ENCODE measurements around the gene R3HDML.
"Not testable (repeated sequence)": the region's sequence is repeated elsewhere in the genome, so short reads cannot be mapped to it uniquely, and the experiment has no call there.

Gene R3HDML

GRCh38 chr20:44336725-44337380 lies at the start of gene R3HDML:
TSS of gene R3HDML (plus strand) at chr20:44337043. CDS start at chr20:44337158, 115 bp downstream.
- no peaks in the 10 kb centered on the region for H3K36me3 Mint-ChIP-seq
- H3K27ac Mint-ChIP-seq = no peak within 1 kb of the TSS
- H3K4me1 Mint-ChIP-seq = no peaks in the 10 kb centered on the region

GRCh38 chr20:44287272-44288097 lies 49.4 kb upstream of the R3HDML start:
- Mint-ChIP-seq H3K27me3 (no peaks in the 10 kb centered on the region), H3K4me1 (no peaks in the 10 kb centered on the region), H3K36me3 (peaks cover 38% of the 10 kb centered on the region), H3K9me3 (peaks cover 3% of the 10 kb centered on the region), H3K27ac (no peak overlapping the region), H3K4me3 (no peak overlapping the region)
- ATAC-seq = no peak

More at GRCh38 chr20:44336725-44337380, at the start of gene R3HDML:
- H3K9me3 Mint-ChIP-seq = no peaks in the 10 kb centered on the region
- H3K27me3 Mint-ChIP-seq = peaks cover 31% of the 10 kb centered on the region
- peak; percentile 10 for ATAC-seq
- no peak within 1 kb of the TSS for H3K4me3 Mint-ChIP-seq

- H3K9me3 Mint-ChIP-seq = peaks cover 3% of the 10 kb centered on the region
- no peaks in the 10 kb centered on the region for H3K27me3 Mint-ChIP-seq
- no peak overlapping the region for H3K4me3 Mint-ChIP-seq
- no peaks in the 10 kb centered on the region for H3K4me1 Mint-ChIP-seq
- no peak for ATAC-seq
- H3K36me3 Mint-ChIP-seq = peaks cover 38% of the 10 kb centered on the region
- H3K27ac Mint-ChIP-seq = no peak overlapping the region
Measured at GRCh38 chr20:44288252-44288651, 48.6 kb upstream of the R3HDML start.

- ATAC-seq = no peak
- Mint-ChIP-seq H3K27ac (no peak overlapping the region), H3K36me3 (peaks cover 38% of the 10 kb centered on the region), H3K4me3 (no peak overlapping the region), H3K27me3 (no peaks in the 10 kb centered on the region), H3K4me1 (no peaks in the 10 kb centered on the region), H3K9me3 (peaks cover 3% of the 10 kb centered on the region)
Measured at GRCh38 chr20:44291754-44292153, 45.1 kb upstream of the R3HDML start.

GRCh38 chr20:44296011-44296410 lies 40.8 kb upstream of the R3HDML start:
- Mint-ChIP-seq H3K27ac (no peak overlapping the region), H3K36me3 (peaks cover 17% of the 10 kb centered on the region), H3K9me3 (no peaks in the 10 kb centered on the region), H3K4me1 (no peaks in the 10 kb centered on the region), H3K4me3 (no peak overlapping the region), H3K27me3 (no peaks in the 10 kb centered on the region)
- ATAC-seq = no peak

- peaks cover 11% of the 10 kb centered on the region for H3K36me3 Mint-ChIP-seq
- no peak overlapping the region for H3K4me3 Mint-ChIP-seq
- ATAC-seq = no peak
- H3K9me3 Mint-ChIP-seq = no peaks in the 10 kb centered on the region
- H3K27ac Mint-ChIP-seq = no peak overlapping the region
- H3K4me1 Mint-ChIP-seq = no peaks in the 10 kb centered on the region
- no peaks in the 10 kb centered on the region for H3K27me3 Mint-ChIP-seq
Measured at GRCh38 chr20:44297721-44298120, 39.1 kb upstream of the R3HDML start.

- H3K27ac Mint-ChIP-seq, ATAC-seq, H3K4me3 Mint-ChIP-seq, H3K27me3 Mint-ChIP-seq, H3K4me1 Mint-ChIP-seq, H3K9me3 Mint-ChIP-seq: not testable (repeated sequence)
- H3K36me3 Mint-ChIP-seq = peaks cover 14% of the 10 kb centered on the region
Measured at GRCh38 chr20:44299011-44299535, 37.8 kb upstream of the R3HDML start.

GRCh38 chr20:44301285-44301684 lies 35.6 kb upstream of the R3HDML start:
- no peak for ATAC-seq
- peaks cover 17% of the 10 kb centered on the region for H3K36me3 Mint-ChIP-seq
- no peak overlapping the region for H3K4me3 Mint-ChIP-seq
- no peak overlapping the region for H3K27ac Mint-ChIP-seq
- no peaks in the 10 kb centered on the region for H3K27me3 Mint-ChIP-seq
- H3K4me1 Mint-ChIP-seq = no peaks in the 10 kb centered on the region
- H3K9me3 Mint-ChIP-seq = no peaks in the 10 kb centered on the region

GRCh38 chr20:44302026-44302669 lies 34.7 kb upstream of the R3HDML start:
- Mint-ChIP-seq H3K27me3 (no peaks in the 10 kb centered on the region), H3K4me3 (no peak overlapping the region), H3K36me3 (peaks cover 25% of the 10 kb centered on the region), H3K9me3 (no peaks in the 10 kb centered on the region), H3K27ac (no peak overlapping the region), H3K4me1 (no peaks in the 10 kb centered on the region)
- ATAC-seq = no peak

- Mint-ChIP-seq H3K4me3 (no peak overlapping the region), H3K36me3 (peaks cover 25% of the 10 kb centered on the region), H3K9me3 (no peaks in the 10 kb centered on the region), H3K27me3 (no peaks in the 10 kb centered on the region), H3K27ac (no peak overlapping the region), H3K4me1 (no peaks in the 10 kb centered on the region)
- ATAC-seq = no peak
Measured at GRCh38 chr20:44302736-44303135, 34.1 kb upstream of the R3HDML start.

- H3K4me3 Mint-ChIP-seq = no peak overlapping the region
- no peak overlapping the region for H3K27ac Mint-ChIP-seq
- peaks cover 2% of the 10 kb centered on the region for H3K4me1 Mint-ChIP-seq
- no peaks in the 10 kb centered on the region for H3K9me3 Mint-ChIP-seq
- peaks cover 25% of the 10 kb centered on the region for H3K36me3 Mint-ChIP-seq
- no peaks in the 10 kb centered on the region for H3K27me3 Mint-ChIP-seq
- no peak for ATAC-seq
Measured at GRCh38 chr20:44304383-44304782, 32.5 kb upstream of the R3HDML start.

- H3K36me3 Mint-ChIP-seq = peaks cover 16% of the 10 kb centered on the region
- H3K27ac Mint-ChIP-seq = no peak overlapping the region
- no peaks in the 10 kb centered on the region for H3K9me3 Mint-ChIP-seq
- H3K4me3 Mint-ChIP-seq = no peak overlapping the region
- no peak for ATAC-seq
- H3K4me1 Mint-ChIP-seq = peaks cover 15% of the 10 kb centered on the region
- no peaks in the 10 kb centered on the region for H3K27me3 Mint-ChIP-seq
Measured at GRCh38 chr20:44306927-44307326, 29.9 kb upstream of the R3HDML start.

- H3K36me3 Mint-ChIP-seq = peaks cover 8% of the 10 kb centered on the region
- peak overlapping the region; percentile 72 for H3K27ac Mint-ChIP-seq
- H3K27me3 Mint-ChIP-seq = no peaks in the 10 kb centered on the region
- peaks cover 15% of the 10 kb centered on the region for H3K4me1 Mint-ChIP-seq
- H3K9me3 Mint-ChIP-seq = no peaks in the 10 kb centered on the region
- no peak for ATAC-seq
- H3K4me3 Mint-ChIP-seq = peak overlapping the region; percentile 82
Measured at GRCh38 chr20:44309763-44310663, 26.8 kb upstream of the R3HDML start.

- Mint-ChIP-seq H3K9me3 (no peaks in the 10 kb centered on the region), H3K36me3 (peaks cover 8% of the 10 kb centered on the region), H3K4me3 (peak within 1 kb of the TSS; percentile 82), H3K4me1 (peaks cover 15% of the 10 kb centered on the region), H3K27me3 (no peaks in the 10 kb centered on the region), H3K27ac (peak within 1 kb of the TSS; percentile 72)
- ATAC-seq = peak; percentile 98
Measured at GRCh38 chr20:44310664-44311639, 25.9 kb upstream of the R3HDML start, which contains the start of gene FITM2. TSS of gene FITM2 (minus strand) at chr20:44311202. CDS start at chr20:44311148, 54 bp downstream.

Data from stimulated activated memory B cell treated with anti-CD40 and anti-IgM and Interleukin-4, amounts not matched to agents 10 μg/mL and 1 μg/mL and 100 μg/mL, for 72 hours (primary cell).